ENCODE results near the gene MYOZ3. TPM values are rescaled to one million over a fixed set of nuclear protein-coding genes. Genes with fewer than 3 reads are reported as not detected.

Gene MYOZ3
- polyA plus RNA-seq, 1 donor from 2014 or later: not detected

GRCh38 chr5:150655221-150655620, 5.8 kb upstream of the MYOZ3 start:
- H3K27me3 ChIP-seq (ENCODE audit: insufficient read depth, low read depth, low read length): no peaks in the 10 kb centered on the region
- no peak overlapping the region for H2AFZ ChIP-seq (ENCODE audit: low read depth, low read length)
- no peaks in the 10 kb centered on the region for H3K9me2 ChIP-seq (ENCODE audit: insufficient read depth, low read length)
- no peaks in the 10 kb centered on the region for H3K79me2 ChIP-seq (replicated peaks; ENCODE audit: insufficient read depth, low read length)
- no peak overlapping the region for H3K27ac ChIP-seq (ENCODE audit: low read length)
- H3K9ac ChIP-seq (ENCODE audit: low read length): no peak overlapping the region
- TF ChIP-seq RAD21 (conservative IDR thresholded peaks at IDR 0.05): no peak
- TF ChIP-seq EP300 (conservative IDR thresholded peaks at IDR 0.05; ENCODE audit: poor library complexity, severe bottlenecking): no peak
- no peak for TF ChIP-seq EZH2 (IDR thresholded peaks at IDR 0.05; ENCODE audit: borderline replicate concordance, insufficient read depth, low read length, poor library complexity, severe bottlenecking)
- no peak for TF ChIP-seq SMC3 (conservative IDR thresholded peaks at IDR 0.05; ENCODE audit: poor library complexity)
- no peak for TF ChIP-seq POLR2AphosphoS5 (IDR thresholded peaks at IDR 0.05)
- no peak for TF ChIP-seq REST (IDR thresholded peaks at IDR 0.05; ENCODE audit: borderline replicate concordance)
- TF ChIP-seq CTCF (IDR thresholded peaks at IDR 0.05; ENCODE audit: poor library complexity, severe bottlenecking): no peak
- TF ChIP-seq MXI1 (conservative IDR thresholded peaks at IDR 0.05; ENCODE audit: poor library complexity, severe bottlenecking): no peak
- TF ChIP-seq TAF1 (IDR thresholded peaks at IDR 0.05; ENCODE audit: low read depth): no peak
- H3K36me3 ChIP-seq (ENCODE audit: insufficient read depth, low read length): no peaks in the 10 kb centered on the region
- H3K4me3 ChIP-seq (ENCODE audit: low read length): no peak overlapping the region
- H3F3A ChIP-seq (ENCODE audit: insufficient read depth, low read length, poor library complexity, severe bottlenecking): no peaks in the 10 kb centered on the region
- no peaks in the 10 kb centered on the region for H4K20me1 ChIP-seq (ENCODE audit: insufficient read depth)
- no peaks in the 10 kb centered on the region for H3K9me3 ChIP-seq (ENCODE audit: low read length)
- H3K4me2 ChIP-seq (ENCODE audit: low read length): no peak overlapping the region

- Histone ChIP-seq H2AFZ (ENCODE audit: low read depth, low read length) (peak overlapping the region; percentile 60), H3K4me2 (ENCODE audit: low read length) (peak overlapping the region; percentile 39), H3K4me3 (ENCODE audit: low read length) (peak overlapping the region; percentile 74), H3K9me3 (ENCODE audit: low read length) (no peaks in the 10 kb centered on the region), H3K27ac (ENCODE audit: low read length) (no peak overlapping the region), H3K9ac (ENCODE audit: low read length) (peak overlapping the region; percentile 78), H3F3A (ENCODE audit: insufficient read depth, low read length, poor library complexity, severe bottlenecking) (no peaks in the 10 kb centered on the region), H3K27me3 (ENCODE audit: insufficient read depth, low read depth, low read length) (no peaks in the 10 kb centered on the region), H3K36me3 (ENCODE audit: insufficient read depth, low read length) (no peaks in the 10 kb centered on the region), H4K20me1 (ENCODE audit: insufficient read depth) (no peaks in the 10 kb centered on the region), H3K79me2 (replicated peaks; ENCODE audit: insufficient read depth, low read length) (no peaks in the 10 kb centered on the region), H3K9me2 (ENCODE audit: insufficient read depth, low read length) (no peaks in the 10 kb centered on the region)
- TF ChIP-seq POLR2AphosphoS5 (IDR thresholded peaks at IDR 0.05) (peak; percentile 68), REST (IDR thresholded peaks at IDR 0.05; ENCODE audit: borderline replicate concordance) (peak; percentile 74), SMC3 (conservative IDR thresholded peaks at IDR 0.05; ENCODE audit: poor library complexity) (peak; percentile 73), TAF1 (IDR thresholded peaks at IDR 0.05; ENCODE audit: low read depth) (no peak), MXI1 (conservative IDR thresholded peaks at IDR 0.05; ENCODE audit: poor library complexity, severe bottlenecking) (peak; percentile 59), CTCF (IDR thresholded peaks at IDR 0.05; ENCODE audit: poor library complexity, severe bottlenecking) (peak; percentile 78), RAD21 (conservative IDR thresholded peaks at IDR 0.05) (peak; percentile 70), EZH2 (IDR thresholded peaks at IDR 0.05; ENCODE audit: borderline replicate concordance, insufficient read depth, low read length, poor library complexity, severe bottlenecking) (no peak)
Measured at GRCh38 chr5:150656191-150657132, 4.6 kb upstream of the MYOZ3 start.
